Measurements from ENCODE around the gene REG1B. TPM values are rescaled to one million over a fixed set of nuclear protein-coding genes. Genes with fewer than 3 reads are reported as not detected.

The REG1B gene
- total and polyA plus RNA-seq, 2 of the 4 experiments (the other 2 are of a cell fraction): not detected

- H4K91ac ChIP-seq (ENCODE audit: insufficient read depth, low read depth, low read length): no peak overlapping the region
- WGBS, 2 experiments (ENCODE audit: extremely low coverage in 2 of 2, insufficient read length in 1 of 2): no CpG with 5 or more reads among the region's 6 CpGs
- no peak overlapping the region for H2AK5ac ChIP-seq (ENCODE audit: low read depth, low read length)
- H3K9me3 ChIP-seq (ENCODE audit: control insufficient read depth, insufficient read depth, low read length): peaks cover 8% of the 10 kb centered on the region
- TF ChIP-seq MAFK (IDR thresholded peaks at IDR 0.05; ENCODE audit: low read depth, low read length) (no peak), CHD1 (IDR thresholded peaks at IDR 0.05; ENCODE audit: low read depth, low read length) (no peak), CTCF (conservative IDR thresholded peaks at IDR 0.05; ENCODE audit: low read depth, low read length) (no peak), POLR2A (IDR thresholded peaks at IDR 0.05; ENCODE audit: low read depth, low read length) (no peak), NFE2L2 (IDR thresholded peaks at IDR 0.05; ENCODE audit: low read depth, low read length) (no peak), BHLHE40 (IDR thresholded peaks at IDR 0.05; ENCODE audit: low read depth, low read length) (no peak), CEBPB (IDR thresholded peaks at IDR 0.05; ENCODE audit: low read depth, low read length) (no peak), SMC3 (IDR thresholded peaks at IDR 0.05; ENCODE audit: low read depth, low read length) (no peak), RCOR1 (IDR thresholded peaks at IDR 0.05; ENCODE audit: insufficient replicate concordance, low read length) (no peak), RAD21 (IDR thresholded peaks at IDR 0.05; ENCODE audit: low read length) (no peak), MAZ (IDR thresholded peaks at IDR 0.05; ENCODE audit: borderline replicate concordance, low read depth, low read length) (no peak), FOS (IDR thresholded peaks at IDR 0.05; ENCODE audit: low read depth, low read length) (no peak), RFX5 (IDR thresholded peaks at IDR 0.05; ENCODE audit: low read depth, low read length) (no peak), MXI1 (IDR thresholded peaks at IDR 0.05; ENCODE audit: borderline replicate concordance, low read depth, low read length) (no peak)
- TF ChIP-seq, protein P1, sequence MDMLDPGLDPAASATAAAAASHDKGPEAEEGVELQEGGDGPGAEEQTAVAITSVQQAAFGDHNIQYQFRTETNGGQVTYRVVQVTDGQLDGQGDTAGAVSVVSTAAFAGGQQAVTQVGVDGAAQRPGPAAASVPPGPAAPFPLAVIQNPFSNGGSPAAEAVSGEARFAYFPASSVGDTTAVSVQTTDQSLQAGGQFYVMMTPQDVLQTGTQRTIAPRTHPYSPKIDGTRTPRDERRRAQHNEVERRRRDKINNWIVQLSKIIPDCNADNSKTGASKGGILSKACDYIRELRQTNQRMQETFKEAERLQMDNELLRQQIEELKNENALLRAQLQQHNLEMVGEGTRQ (IDR thresholded peaks at IDR 0.05; ENCODE audit: low read depth, low read length): no peak
- H2BK20ac ChIP-seq (ENCODE audit: low read depth, low read length): no peak overlapping the region
- no peak overlapping the region for H4K8ac ChIP-seq (ENCODE audit: low read depth in 2 of 2, low read length in 2 of 2)
- no peak overlapping the region for H3K4me3 ChIP-seq (ENCODE audit: insufficient read depth, low read depth, low read length)
- H2BK5ac ChIP-seq (ENCODE audit: low read depth, low read length, poor library complexity, severe bottlenecking): no peak overlapping the region
- H3K9me1 ChIP-seq (ENCODE audit: insufficient read depth, low read length): no peaks in the 10 kb centered on the region
- no TSS peak for BruUV-seq (replicated peaks)
- CTCF ChIA-PET: no interaction called here
- ATAC-seq (ENCODE audit: low read depth) (no peak), DNase-seq (no peak)
- H3K27me3 ChIP-seq (ENCODE audit: control insufficient read depth, insufficient read depth, low read length): no peaks in the 10 kb centered on the region
- intact Hi-C loops (cut with micrococcal nuclease): no loop called here
- H3K79me1 ChIP-seq (ENCODE audit: low read depth in 1 of 2, low read length in 2 of 2): no peaks in the 10 kb centered on the region
- H4K20me1 ChIP-seq (ENCODE audit: insufficient read depth, low read length): no peaks in the 10 kb centered on the region
- H3K36me3 ChIP-seq (ENCODE audit: control insufficient read depth, insufficient read depth, low read length): no peaks in the 10 kb centered on the region
- no peak overlapping the region for H2AFZ ChIP-seq (replicated peaks; ENCODE audit: low read length, poor library complexity)
- H2BK120ac ChIP-seq (ENCODE audit: low read depth, low read length): no peak overlapping the region
- in situ Hi-C loops (cut with MboI; ENCODE audit: low sequenced_read_pairs): no loop called here
- no peak overlapping the region for H4K5ac ChIP-seq (ENCODE audit: low read depth, low read length)
- H3K23ac ChIP-seq (ENCODE audit: low read depth, low read length): no peak overlapping the region
- H3K56ac ChIP-seq (ENCODE audit: extremely low read depth, insufficient read depth, low read length): no peak overlapping the region
- no peak overlapping the region for H3K4ac ChIP-seq (ENCODE audit: low read depth, low read length)
- H3K4me1 ChIP-seq (ENCODE audit: control insufficient read depth, insufficient read depth, low read length): no peaks in the 10 kb centered on the region
- H3K4me2 ChIP-seq (ENCODE audit: low read depth, low read length): no peak overlapping the region
- H3K18ac ChIP-seq (ENCODE audit: low read depth, low read length): no peak overlapping the region
- H3K9ac ChIP-seq (ENCODE audit: low read depth, low read length): no peak overlapping the region
- no peak overlapping the region for H3K27ac ChIP-seq (ENCODE audit: insufficient read depth, low read length)
- H2BK15ac ChIP-seq (ENCODE audit: low read depth, low read length): no peak overlapping the region
- H2AK9ac ChIP-seq (replicated peaks; ENCODE audit: low read depth, low read length, poor library complexity): no peak overlapping the region
- POLR2A ChIA-PET (ENCODE audit: unreplicated experiment): no interaction called here
- H3K14ac ChIP-seq (replicated peaks; ENCODE audit: low read depth, low read length): no peak overlapping the region
- dilution Hi-C loops (cut with HindIII; ENCODE audit: low sequenced_read_pairs, unreplicated experiment): no loop called here
Measured at GRCh38 chr2:79129260-79129659, 41.5 kb upstream of the REG1B start.
